WTC11 (cell line): ENCODE results near the gene STKLD1. TPM values are rescaled to one million over a fixed set of nuclear protein-coding genes. Genes with fewer than 3 reads are reported as not detected.
A peak's percentile ranks its signal among the peaks of the same experiment; 100 is the strongest.

Source experiments
- ATAC-seq: fragments of 200-7000 bp; cut with Tn5 transposase; 2 replicates; pipeline ENCODE4 v1.10.0; 2021; ENCODE audit warnings: mild to moderate bottlenecking, moderate library complexity
- CTCF ChIA-PET: fragments of 300-600 bp; sonication (Branson Sonifier 250); formaldehyde crosslinking; loops from one replicate; lab custom pipeline; 2021; ENCODE audit warnings: antibody characterized with exemption; lab: Charles Lee
- POLR2A ChIA-PET: fragments of 350-600 bp; sonication (Branson Sonifier 250); formaldehyde crosslinking; loops from one replicate; lab custom pipeline; 2021; ENCODE audit warnings: antibody characterized with exemption; lab: Charles Lee
- DNase-seq: peaks from one replicate; pipeline ENCODE4 v3.0.0; 2021; ENCODE audit warnings: low spot score
- H3K27ac Mint-ChIP-seq: 2 replicates; pipeline ENCODE4 v1.8.0; 2021; ENCODE audit warnings: mixed read lengths
- H3K27me3 Mint-ChIP-seq: 2 replicates; pipeline ENCODE4 v1.8.0; 2021; ENCODE audit warnings: low read depth, mild to moderate bottlenecking, moderate library complexity, mixed read lengths
- H3K36me3 Mint-ChIP-seq: 2 replicates; pipeline ENCODE4 v1.8.0; 2021; ENCODE audit warnings: mixed read lengths
- H3K4me1 Mint-ChIP-seq: 2 replicates; pipeline ENCODE4 v1.8.0; 2022; ENCODE audit warnings: mixed read lengths
- H3K4me3 Mint-ChIP-seq: 2 replicates; pipeline ENCODE4 v1.8.0; 2021; ENCODE audit warnings: mild to moderate bottlenecking, moderate library complexity, mixed read lengths
- H3K9me3 Mint-ChIP-seq: 2 replicates; pipeline ENCODE4 v1.8.0; 2021; ENCODE audit warnings: mixed read lengths
- CREB1 ChIP-seq: sonication (generic); formaldehyde crosslinking; IDR thresholded peaks from 2 replicates; pipeline ENCODE4 v1.8.0; 2023; ENCODE audit warnings: mild to moderate bottlenecking, missing genetic modification reagents
- E2F4 ChIP-seq: sonication (generic); formaldehyde crosslinking; IDR thresholded peaks from 2 replicates; pipeline ENCODE4 v1.8.1; 2022; ENCODE audit warnings: low read depth, mild to moderate bottlenecking, moderate library complexity, missing genetic modification reagents, borderline replicate concordance
- IRF2 ChIP-seq: sonication (generic); formaldehyde crosslinking; IDR thresholded peaks from 2 replicates; pipeline ENCODE4 v1.8.0; 2022; ENCODE audit warnings: low read depth, missing genetic modification reagents, borderline replicate concordance
- JUN ChIP-seq: sonication (generic); formaldehyde crosslinking; IDR thresholded peaks from 2 replicates; pipeline ENCODE4 v1.8.0; 2023; ENCODE audit warnings: mild to moderate bottlenecking, missing genetic modification reagents
- MLX ChIP-seq: sonication (generic); formaldehyde crosslinking; IDR thresholded peaks from 2 replicates; pipeline ENCODE4 v1.8.1; 2023; ENCODE audit warnings: mild to moderate bottlenecking, missing genetic modification reagents, moderate library complexity
- RORB ChIP-seq: fragments of 250-450 bp; sonication (Bioruptor Pico); IDR thresholded peaks from 2 replicates; pipeline ENCODE4 v1.9.0; 2021; ENCODE audit warnings: mild to moderate bottlenecking
- SMAD3 ChIP-seq: sonication (generic); formaldehyde crosslinking; IDR thresholded peaks from 2 replicates; pipeline ENCODE4 v1.8.0; 2022; ENCODE audit warnings: missing genetic modification reagents, mild to moderate bottlenecking, borderline replicate concordance
- SP1 ChIP-seq: sonication (generic); formaldehyde crosslinking; conservative IDR thresholded peaks from 2 replicates; pipeline ENCODE4 v1.8.1; 2022; ENCODE audit warnings: missing genetic modification reagents
- TEAD4 ChIP-seq: sonication (generic); formaldehyde crosslinking; IDR thresholded peaks from 2 replicates; pipeline ENCODE4 v1.8.0; 2022; ENCODE audit warnings: mild to moderate bottlenecking, missing genetic modification reagents
- ZBTB21 ChIP-seq: sonication (generic); formaldehyde crosslinking; IDR thresholded peaks from 2 replicates; pipeline ENCODE4 v1.8.1; 2023; ENCODE audit warnings: mild to moderate bottlenecking, missing genetic modification reagents, borderline replicate concordance
- ZNF121 ChIP-seq: sonication (generic); formaldehyde crosslinking; IDR thresholded peaks from 2 replicates; pipeline ENCODE4 v1.8.0; 2023; ENCODE audit warnings: missing genetic modification reagents
- ZNF232 ChIP-seq: sonication (generic); formaldehyde crosslinking; IDR thresholded peaks from 2 replicates; pipeline ENCODE4 v1.8.0; 2022; ENCODE audit warnings: mild to moderate bottlenecking, missing genetic modification reagents
- ZNF416 ChIP-seq: fragments of 250-450 bp; sonication (Bioruptor Pico); IDR thresholded peaks from 2 replicates; pipeline ENCODE4 v1.9.0; 2021; ENCODE audit warnings: mild to moderate bottlenecking, inconsistent platforms
- total RNA-seq: library from RNA; stranded (reverse); gene quantifications from 3 replicates; pipeline ENCODE4 v1.2.3, GENCODE V29; 2021
- TF ChIP-seq, protein P1 (sequence below): sonication (generic); formaldehyde crosslinking; IDR thresholded peaks from 2 replicates; pipeline ENCODE4 v1.8.0; 2022; ENCODE audit warnings: mild to moderate bottlenecking, missing genetic modification reagents
- TF ChIP-seq, protein P2 (sequence below): sonication (generic); formaldehyde crosslinking; IDR thresholded peaks from 2 replicates; pipeline ENCODE4 v1.8.0; 2023; ENCODE audit warnings: missing genetic modification reagents, mild to moderate bottlenecking, borderline replicate concordance
- TF ChIP-seq, protein P3 (sequence below): sonication (generic); formaldehyde crosslinking; IDR thresholded peaks from 2 replicates; pipeline ENCODE4 v1.8.1; 2023; ENCODE audit warnings: mild to moderate bottlenecking, moderate library complexity, missing genetic modification reagents
- TF ChIP-seq, protein P4 (sequence below): fragments of 250-450 bp; sonication (Bioruptor Pico); IDR thresholded peaks from 2 replicates; pipeline ENCODE4 v1.9.0; 2021; ENCODE audit warnings: mild to moderate bottlenecking
- TF ChIP-seq, protein P5 (sequence below): fragments of 250-450 bp; sonication (Bioruptor Pico); IDR thresholded peaks from 2 replicates; pipeline ENCODE4 v1.8.0; 2021; ENCODE audit warnings: mild to moderate bottlenecking

STKLD1 gene
- total RNA-seq, 1 experiment from 2014 or later = 0.98 TPM

DNA sequence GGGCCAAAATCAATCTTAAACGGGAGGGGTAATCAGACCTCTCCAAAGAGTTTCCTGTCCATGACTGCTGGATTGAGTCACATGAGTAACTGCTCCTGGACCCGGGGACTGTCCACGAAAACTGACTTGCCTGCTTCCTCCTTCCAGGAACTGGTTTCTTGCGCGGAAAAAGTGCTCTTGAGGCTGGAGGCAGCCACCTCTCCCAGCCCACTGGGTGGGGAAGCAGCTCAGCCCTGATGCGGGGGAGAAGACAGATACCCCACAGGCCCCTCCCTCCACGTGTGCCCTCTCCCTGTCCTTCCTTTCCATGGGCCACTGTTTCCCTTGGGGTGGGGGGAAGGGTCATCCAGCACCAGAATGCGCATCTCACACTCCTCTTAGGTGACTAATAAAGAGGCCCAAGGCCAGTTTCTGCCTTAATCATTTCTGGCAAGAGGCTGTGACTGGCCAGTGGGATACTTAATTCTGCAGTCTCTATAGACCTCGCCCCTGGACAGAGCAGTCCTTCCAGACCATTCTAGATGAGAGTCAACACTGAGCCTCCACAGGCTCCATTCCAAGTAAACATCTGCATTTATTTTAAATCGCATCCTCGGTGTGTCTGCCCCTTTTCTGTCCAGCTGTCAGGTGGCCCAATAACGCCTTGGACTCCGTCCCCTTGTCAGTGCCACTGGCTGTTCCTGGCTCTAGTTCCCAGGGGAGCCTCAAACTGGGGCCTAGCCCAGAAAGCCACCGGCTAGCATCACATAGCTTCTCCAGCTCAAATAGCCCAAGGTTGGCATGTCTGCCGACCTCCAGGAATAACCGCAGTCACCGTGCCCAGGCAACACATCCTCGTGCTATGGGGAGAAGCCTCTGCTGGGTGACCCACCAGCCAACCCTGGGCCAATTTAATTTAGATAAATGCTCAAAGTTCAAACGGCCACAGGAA lies 29.6 kb downstream of the STKLD1 start:
- ChIA-PET POLR2A (no interaction called here), CTCF (no interaction called here)
- TF ChIP-seq, protein P1, sequence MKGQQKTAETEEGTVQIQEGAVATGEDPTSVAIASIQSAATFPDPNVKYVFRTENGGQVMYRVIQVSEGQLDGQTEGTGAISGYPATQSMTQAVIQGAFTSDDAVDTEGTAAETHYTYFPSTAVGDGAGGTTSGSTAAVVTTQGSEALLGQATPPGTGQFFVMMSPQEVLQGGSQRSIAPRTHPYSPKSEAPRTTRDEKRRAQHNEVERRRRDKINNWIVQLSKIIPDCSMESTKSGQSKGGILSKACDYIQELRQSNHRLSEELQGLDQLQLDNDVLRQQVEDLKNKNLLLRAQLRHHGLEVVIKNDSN (CRISPR knock-in tag) = no peak
- TF ChIP-seq ZNF232 (no peak), MLX (CRISPR knock-in tag) (no peak), SMAD3 (CRISPR knock-in tag) (no peak), JUN (CRISPR knock-in tag) (no peak), SP1 (no peak), ZNF121 (CRISPR knock-in tag) (no peak), IRF2 (CRISPR knock-in tag) (no peak), ZNF416 (CRISPR knock-in tag) (no peak), E2F4 (no peak), CREB1 (CRISPR knock-in tag) (no peak), TEAD4 (no peak), ZBTB21 (CRISPR knock-in tag) (no peak), RORB (CRISPR knock-in tag) (no peak)
- TF ChIP-seq, protein P2, sequence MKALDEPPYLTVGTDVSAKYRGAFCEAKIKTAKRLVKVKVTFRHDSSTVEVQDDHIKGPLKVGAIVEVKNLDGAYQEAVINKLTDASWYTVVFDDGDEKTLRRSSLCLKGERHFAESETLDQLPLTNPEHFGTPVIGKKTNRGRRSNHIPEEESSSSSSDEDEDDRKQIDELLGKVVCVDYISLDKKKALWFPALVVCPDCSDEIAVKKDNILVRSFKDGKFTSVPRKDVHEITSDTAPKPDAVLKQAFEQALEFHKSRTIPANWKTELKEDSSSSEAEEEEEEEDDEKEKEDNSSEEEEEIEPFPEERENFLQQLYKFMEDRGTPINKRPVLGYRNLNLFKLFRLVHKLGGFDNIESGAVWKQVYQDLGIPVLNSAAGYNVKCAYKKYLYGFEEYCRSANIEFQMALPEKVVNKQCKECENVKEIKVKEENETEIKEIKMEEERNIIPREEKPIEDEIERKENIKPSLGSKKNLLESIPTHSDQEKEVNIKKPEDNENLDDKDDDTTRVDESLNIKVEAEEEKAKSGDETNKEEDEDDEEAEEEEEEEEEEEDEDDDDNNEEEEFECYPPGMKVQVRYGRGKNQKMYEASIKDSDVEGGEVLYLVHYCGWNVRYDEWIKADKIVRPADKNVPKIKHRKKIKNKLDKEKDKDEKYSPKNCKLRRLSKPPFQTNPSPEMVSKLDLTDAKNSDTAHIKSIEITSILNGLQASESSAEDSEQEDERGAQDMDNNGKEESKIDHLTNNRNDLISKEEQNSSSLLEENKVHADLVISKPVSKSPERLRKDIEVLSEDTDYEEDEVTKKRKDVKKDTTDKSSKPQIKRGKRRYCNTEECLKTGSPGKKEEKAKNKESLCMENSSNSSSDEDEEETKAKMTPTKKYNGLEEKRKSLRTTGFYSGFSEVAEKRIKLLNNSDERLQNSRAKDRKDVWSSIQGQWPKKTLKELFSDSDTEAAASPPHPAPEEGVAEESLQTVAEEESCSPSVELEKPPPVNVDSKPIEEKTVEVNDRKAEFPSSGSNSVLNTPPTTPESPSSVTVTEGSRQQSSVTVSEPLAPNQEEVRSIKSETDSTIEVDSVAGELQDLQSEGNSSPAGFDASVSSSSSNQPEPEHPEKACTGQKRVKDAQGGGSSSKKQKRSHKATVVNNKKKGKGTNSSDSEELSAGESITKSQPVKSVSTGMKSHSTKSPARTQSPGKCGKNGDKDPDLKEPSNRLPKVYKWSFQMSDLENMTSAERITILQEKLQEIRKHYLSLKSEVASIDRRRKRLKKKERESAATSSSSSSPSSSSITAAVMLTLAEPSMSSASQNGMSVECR (CRISPR knock-in tag) = no peak
- TF ChIP-seq, protein P3, sequence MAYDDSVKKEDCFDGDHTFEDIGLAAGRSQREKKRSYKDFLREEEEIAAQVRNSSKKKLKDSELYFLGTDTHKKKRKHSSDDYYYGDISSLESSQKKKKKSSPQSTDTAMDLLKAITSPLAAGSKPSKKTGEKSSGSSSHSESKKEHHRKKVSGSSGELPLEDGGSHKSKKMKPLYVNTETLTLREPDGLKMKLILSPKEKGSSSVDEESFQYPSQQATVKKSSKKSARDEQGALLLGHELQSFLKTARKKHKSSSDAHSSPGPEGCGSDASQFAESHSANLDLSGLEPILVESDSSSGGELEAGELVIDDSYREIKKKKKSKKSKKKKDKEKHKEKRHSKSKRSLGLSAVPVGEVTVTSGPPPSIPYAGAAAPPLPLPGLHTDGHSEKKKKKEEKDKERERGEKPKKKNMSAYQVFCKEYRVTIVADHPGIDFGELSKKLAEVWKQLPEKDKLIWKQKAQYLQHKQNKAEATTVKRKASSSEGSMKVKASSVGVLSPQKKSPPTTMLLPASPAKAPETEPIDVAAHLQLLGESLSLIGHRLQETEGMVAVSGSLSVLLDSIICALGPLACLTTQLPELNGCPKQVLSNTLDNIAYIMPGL (CRISPR knock-in tag) = no peak
- TF ChIP-seq, protein P4, sequence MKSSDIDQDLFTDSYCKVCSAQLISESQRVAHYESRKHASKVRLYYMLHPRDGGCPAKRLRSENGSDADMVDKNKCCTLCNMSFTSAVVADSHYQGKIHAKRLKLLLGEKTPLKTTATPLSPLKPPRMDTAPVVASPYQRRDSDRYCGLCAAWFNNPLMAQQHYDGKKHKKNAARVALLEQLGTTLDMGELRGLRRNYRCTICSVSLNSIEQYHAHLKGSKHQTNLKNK (CRISPR knock-in tag) = no peak
- TF ChIP-seq, protein P5, sequence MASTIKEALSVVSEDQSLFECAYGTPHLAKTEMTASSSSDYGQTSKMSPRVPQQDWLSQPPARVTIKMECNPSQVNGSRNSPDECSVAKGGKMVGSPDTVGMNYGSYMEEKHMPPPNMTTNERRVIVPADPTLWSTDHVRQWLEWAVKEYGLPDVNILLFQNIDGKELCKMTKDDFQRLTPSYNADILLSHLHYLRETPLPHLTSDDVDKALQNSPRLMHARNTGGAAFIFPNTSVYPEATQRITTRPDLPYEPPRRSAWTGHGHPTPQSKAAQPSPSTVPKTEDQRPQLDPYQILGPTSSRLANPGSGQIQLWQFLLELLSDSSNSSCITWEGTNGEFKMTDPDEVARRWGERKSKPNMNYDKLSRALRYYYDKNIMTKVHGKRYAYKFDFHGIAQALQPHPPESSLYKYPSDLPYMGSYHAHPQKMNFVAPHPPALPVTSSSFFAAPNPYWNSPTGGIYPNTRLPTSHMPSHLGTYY (CRISPR knock-in tag) = no peak
- no peaks in the 10 kb centered on the region for H3K27me3 Mint-ChIP-seq
- no peaks in the 10 kb centered on the region for H3K4me1 Mint-ChIP-seq
- no peak for DNase-seq
- no peak overlapping the region for H3K4me3 Mint-ChIP-seq
- H3K9me3 Mint-ChIP-seq = no peaks in the 10 kb centered on the region
- no peak for ATAC-seq
- 0 out of 2 replicates have a peak overlapping the region, but pooled peaks have one; percentile 41 for H3K27ac Mint-ChIP-seq
- peaks cover 51% of the 10 kb centered on the region for H3K36me3 Mint-ChIP-seq
